RWPE1 (cell line): Measurements from ENCODE around the gene KPNA1.

Experiments
- CTCF ChIA-PET: fragments of 350-600 bp; sonication (Branson Sonifier 250); formaldehyde crosslinking; extraction: SDS; loops from one replicate; lab custom pipeline; 2021; lab: Yijun Ruan, JAX
- POLR2A ChIA-PET: fragments of 400-600 bp; formaldehyde crosslinking; extraction: SDS; loops from one replicate; lab custom pipeline; 2020; ENCODE audit warnings: antibody characterized with exemption; ENCODE audit not compliant: low non-redundant PET; lab: Yijun Ruan, JAX
- DNase-seq: peaks from one replicate; pipeline ENCODE4 v3.0.0; 2012; ENCODE audit warnings: low spot score
- H3K27ac ChIP-seq: fragments of 450-650 bp; 2 replicates; pipeline ENCODE4 v1.5.1; 2017
- TF ChIP-seq, protein P1 (sequence below): fragments of 450-650 bp; conservative IDR thresholded peaks from 2 replicates; pipeline ENCODE4 v1.5.1; 2017; ENCODE audit warnings: low read depth, mild to moderate bottlenecking

The KPNA1 gene

DNA sequence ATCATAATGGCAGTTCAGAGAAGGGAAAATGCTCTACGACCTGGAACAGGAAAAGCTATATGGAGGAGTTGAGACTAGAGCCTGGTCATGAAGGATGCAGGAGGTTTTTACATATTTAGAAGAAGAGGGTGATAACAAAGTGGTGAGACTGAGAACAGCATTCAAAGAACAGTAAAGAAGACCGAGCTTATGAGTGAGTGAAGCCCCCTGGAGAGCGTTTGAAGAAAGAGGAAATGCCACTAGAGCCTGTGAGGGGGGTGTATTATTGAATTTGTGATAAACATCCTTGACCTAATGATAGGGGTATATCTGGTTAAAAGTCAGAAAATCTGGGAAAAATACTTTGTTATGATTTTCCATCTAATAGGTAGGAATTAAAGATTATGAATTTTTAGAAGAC is 45.2 kb upstream of the KPNA1 start:
- H3K27ac ChIP-seq = no peak overlapping the region
- ChIA-PET CTCF (interaction anchor here (0.6 to 3.5 kb wide), 3 partner anchors 119 to 999 kb away, joined by 3 to 23 read pairs (median 4); no protein-coding TSS in a partner anchor), POLR2A (no interaction called here)
- TF ChIP-seq, protein P1, sequence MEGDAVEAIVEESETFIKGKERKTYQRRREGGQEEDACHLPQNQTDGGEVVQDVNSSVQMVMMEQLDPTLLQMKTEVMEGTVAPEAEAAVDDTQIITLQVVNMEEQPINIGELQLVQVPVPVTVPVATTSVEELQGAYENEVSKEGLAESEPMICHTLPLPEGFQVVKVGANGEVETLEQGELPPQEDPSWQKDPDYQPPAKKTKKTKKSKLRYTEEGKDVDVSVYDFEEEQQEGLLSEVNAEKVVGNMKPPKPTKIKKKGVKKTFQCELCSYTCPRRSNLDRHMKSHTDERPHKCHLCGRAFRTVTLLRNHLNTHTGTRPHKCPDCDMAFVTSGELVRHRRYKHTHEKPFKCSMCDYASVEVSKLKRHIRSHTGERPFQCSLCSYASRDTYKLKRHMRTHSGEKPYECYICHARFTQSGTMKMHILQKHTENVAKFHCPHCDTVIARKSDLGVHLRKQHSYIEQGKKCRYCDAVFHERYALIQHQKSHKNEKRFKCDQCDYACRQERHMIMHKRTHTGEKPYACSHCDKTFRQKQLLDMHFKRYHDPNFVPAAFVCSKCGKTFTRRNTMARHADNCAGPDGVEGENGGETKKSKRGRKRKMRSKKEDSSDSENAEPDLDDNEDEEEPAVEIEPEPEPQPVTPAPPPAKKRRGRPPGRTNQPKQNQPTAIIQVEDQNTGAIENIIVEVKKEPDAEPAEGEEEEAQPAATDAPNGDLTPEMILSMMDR = no peak
- DNase-seq = no peak

DNA sequence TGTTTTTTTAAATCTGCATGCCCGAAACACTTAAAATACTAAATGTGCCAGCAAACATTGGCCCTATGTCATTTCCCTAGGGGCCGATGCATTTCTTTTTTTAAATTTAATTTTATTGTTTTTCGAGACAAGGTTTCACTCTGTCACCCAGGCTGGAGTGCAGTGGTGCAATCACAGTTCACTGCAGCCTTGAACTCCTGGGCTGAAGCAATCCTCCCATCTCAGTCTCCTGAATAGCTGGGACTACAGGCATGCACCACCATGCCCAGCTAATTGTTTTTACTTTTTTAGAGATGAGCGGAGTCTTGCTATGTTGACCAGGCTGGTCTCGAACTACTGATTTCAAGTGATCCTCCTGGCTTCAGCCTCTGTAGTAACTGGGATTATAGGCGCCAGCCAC is 43.9 kb upstream of the KPNA1 start:
- DNase-seq = no peak
- ChIA-PET CTCF (interaction anchor here (3.5 kb wide), 1 partner anchor 120 kb away, joined by 23 read pairs; no protein-coding TSS in a partner anchor), POLR2A (no interaction called here)
- H3K27ac ChIP-seq = no peak overlapping the region
- TF ChIP-seq, protein P1 = no peak

DNA sequence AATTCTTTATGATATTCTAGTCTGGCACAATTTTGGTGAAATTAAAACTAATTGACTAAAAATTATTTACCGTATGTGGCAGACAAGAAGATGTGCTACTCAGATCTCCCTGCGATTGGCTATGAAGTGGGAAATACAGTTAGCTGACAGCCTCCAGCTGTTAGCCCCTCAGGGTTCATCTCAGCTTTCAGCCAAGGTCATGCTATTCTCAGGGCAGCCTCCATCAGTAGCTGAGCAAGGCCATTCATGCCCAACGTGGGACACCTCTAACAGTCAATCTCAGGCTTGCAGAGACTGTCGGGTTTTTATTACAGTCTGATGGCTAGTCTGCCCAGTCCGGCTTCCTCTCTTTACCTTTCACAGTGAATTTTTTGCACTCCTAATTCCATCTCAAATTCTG is 42.6 kb upstream of the KPNA1 start:
- DNase-seq = no peak
- ChIA-PET CTCF (interaction anchor here (0.6 to 0.7 kb wide), 2 partner anchors 213 to 283 kb away, joined by 4 to 5 read pairs; no protein-coding TSS in a partner anchor), POLR2A (no interaction called here)
- TF ChIP-seq, protein P1 = no peak
- no peak overlapping the region for H3K27ac ChIP-seq

DNA sequence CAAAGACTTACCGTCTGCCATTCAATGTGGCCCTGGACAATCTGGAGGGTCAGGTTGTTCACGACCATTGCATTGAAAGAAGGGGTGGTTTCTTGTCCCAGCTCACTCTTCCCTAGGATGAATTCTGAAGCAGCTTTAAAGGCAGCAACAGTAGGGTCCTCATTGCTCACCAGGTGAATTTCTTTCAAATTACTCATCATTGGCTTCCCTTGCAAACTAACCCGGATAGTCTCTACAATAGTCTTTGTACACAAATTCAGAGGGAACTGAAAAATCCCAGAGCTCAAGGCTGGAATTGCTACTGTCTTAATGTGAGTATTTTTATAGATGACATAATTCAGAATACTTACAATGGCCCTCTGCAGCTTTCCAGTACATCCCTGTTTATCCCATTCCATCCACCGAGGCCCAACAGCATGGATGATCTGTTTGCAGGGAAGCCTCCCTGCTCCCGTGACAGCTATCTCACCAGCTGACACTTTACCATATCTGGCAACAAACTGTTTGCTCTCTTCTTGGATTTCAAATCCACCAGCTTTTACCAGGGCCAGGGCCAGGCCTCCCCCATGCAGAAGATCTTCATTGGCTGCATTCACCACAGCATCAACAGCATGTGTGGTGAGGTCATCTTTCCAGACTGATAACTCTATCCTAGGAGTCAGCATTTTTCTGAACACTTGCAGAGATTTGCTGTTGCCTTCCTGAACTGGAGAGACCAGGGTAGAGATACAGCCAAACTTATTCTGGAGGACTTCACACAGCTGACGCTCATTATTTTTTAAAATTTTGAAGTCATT is 40.7 kb upstream of the KPNA1 start:
- peak; percentile 14 for DNase-seq
- POLR2A ChIA-PET = interaction anchor here (0.6 kb wide), 1 partner anchor 101 kb away, joined by 3 read pairs; no protein-coding TSS in a partner anchor
- CTCF ChIA-PET = interaction anchor here (0.6 kb wide), 1 partner anchor 66 kb away, joined by 5 read pairs; no protein-coding TSS in a partner anchor
- TF ChIP-seq, protein P1 = no peak
- no peak overlapping the region for H3K27ac ChIP-seq

DNA sequence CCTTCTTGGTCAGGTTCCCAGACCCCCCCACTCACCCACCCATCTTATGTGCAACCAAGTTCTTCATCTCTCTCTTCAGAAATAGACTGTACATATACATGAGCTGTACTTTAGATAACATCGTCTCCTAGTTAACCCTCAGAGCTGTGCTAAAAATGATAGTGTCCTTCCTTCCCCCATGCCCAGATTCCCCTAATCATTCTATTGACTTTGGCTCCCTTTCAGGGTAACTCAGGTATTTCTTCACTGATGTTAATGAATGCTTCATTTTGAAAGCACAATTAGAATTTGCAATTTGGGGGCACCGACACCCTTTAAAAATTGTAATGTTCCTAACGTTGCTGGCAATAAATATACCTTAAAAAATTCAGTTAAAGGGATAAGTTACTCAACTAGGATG is 38.4 kb upstream of the KPNA1 start:
- no peak for DNase-seq
- no peak overlapping the region for H3K27ac ChIP-seq
- CTCF ChIA-PET = no interaction called here
- TF ChIP-seq, protein P1 = no peak
- POLR2A ChIA-PET = no interaction called here

DNA sequence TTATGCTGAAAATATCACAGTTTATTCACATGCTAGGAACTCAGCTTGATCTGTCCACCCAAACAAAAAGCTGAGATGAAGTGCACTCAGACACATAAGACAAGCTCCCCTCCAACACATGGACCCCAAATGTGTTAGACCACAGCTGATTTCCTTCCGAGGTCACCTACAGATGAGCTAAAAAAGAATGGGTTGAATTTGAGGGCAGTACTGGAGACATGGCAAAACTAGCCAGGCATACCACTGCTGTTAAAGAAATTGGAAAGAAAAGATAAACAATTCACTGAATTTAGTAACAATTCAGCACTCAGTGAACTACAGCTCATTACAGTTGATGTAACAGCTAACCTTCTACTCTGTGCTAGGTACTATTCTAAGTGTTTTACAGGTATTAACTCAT is 33.9 kb upstream of the KPNA1 start:
- ChIA-PET CTCF (interaction anchor here (0.6 kb wide), 2 partner anchors 14 to 472 kb away, joined by 3 read pairs; no protein-coding TSS in a partner anchor), POLR2A (no interaction called here)
- no peak for DNase-seq
- no peak overlapping the region for H3K27ac ChIP-seq
- TF ChIP-seq, protein P1 = no peak
